GM18502 (cell line): ENCODE results near the gene MTG1.

Experiments used
- ATAC-seq: cut with Tn5 transposase; IDR thresholded peaks from one replicate; pipeline ENCODE4 v1.9.1; 2021; ENCODE audit warnings: mild to moderate bottlenecking; ENCODE audit not compliant: unreplicated experiment, poor library complexity

MTG1 gene

DNA sequence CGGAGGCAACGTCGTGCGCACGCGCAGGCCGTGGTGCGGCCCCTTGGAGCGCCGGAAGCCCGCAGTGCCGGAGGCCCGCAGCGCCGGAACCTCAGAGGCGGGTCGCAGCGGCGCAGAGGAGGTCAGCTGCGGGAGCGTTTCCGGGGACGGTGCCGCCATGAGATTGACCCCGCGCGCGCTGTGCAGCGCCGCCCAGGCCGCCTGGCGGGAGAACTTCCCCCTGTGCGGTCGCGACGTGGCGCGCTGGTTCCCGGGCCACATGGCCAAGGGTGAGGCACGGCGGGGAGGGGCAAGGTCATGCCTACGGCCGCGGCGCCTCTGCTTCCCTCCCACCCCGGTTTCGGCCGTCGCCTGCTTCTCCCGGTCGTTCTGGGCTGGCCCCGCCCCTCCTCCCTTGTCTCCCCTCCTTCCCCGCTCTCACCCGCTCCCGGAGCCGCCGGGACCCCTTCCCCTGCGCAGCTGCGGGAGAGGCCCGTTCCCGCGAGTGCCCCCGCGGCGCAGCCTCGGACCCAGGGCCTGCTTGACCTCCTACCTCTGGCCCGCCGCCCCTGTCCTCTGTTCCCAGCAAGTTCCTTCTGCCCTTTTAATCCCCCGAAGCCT, at the start of gene MTG1:
TSS of gene MTG1 (plus strand) at position 94 of the 600 bp plus-strand sequence. CDS start at position 158, 64 bp downstream.
- ATAC-seq, result peak; percentile 69

DNA sequence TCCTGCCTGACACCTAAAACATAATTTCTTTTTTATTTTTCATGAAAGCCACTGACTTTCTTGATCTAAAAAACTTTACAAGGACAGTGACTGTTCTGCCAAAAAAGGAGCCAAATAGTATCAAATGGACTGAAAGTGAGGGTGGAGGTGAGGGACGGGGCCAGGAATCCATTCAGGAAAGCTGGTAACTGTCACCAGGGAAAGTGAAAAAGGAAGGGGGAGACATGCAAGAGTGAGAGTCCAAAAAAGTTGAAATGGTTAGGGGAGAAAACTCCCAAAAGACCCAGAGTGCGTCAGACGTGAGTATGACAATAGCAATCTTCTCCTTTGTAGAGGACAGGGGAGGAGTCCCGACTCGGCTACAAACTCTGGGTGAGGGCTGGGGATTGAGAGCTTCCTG, 49.7 kb upstream of the MTG1 start:
- ATAC-seq, result no peak

- no peak for ATAC-seq
Measured at GRCh38 chr10:133346413-133346812, 47.5 kb upstream of the MTG1 start.

GRCh38 chr10:133347710-133348517, 46.0 kb upstream of the MTG1 start:
- ATAC-seq, result no peak

GRCh38 chr10:133349160-133349568, 44.8 kb upstream of the MTG1 start:
- ATAC-seq, result no peak

DNA sequence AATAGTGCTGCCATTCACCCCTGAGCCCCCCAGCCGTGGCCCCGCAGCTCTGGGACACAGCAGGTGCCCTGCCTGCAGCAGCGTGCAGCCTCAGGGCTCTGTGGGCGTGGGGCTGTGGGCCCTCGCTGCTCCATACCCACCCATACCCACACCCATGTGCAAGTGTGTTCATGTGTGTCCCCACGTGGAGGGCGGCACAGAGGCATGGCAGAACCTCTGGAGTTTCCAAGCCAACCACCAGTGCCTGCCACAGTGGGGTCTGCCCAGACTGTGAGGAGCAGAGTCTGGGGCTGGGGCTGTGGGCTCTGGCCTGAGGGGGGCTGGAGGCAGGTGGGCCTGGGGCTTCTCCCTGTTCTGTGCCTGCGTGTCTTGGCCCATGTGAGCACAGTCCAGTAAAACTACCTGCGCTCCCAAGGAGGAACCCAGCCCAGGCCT, 44.4 kb upstream of the MTG1 start:
- ATAC-seq, result no peak

DNA sequence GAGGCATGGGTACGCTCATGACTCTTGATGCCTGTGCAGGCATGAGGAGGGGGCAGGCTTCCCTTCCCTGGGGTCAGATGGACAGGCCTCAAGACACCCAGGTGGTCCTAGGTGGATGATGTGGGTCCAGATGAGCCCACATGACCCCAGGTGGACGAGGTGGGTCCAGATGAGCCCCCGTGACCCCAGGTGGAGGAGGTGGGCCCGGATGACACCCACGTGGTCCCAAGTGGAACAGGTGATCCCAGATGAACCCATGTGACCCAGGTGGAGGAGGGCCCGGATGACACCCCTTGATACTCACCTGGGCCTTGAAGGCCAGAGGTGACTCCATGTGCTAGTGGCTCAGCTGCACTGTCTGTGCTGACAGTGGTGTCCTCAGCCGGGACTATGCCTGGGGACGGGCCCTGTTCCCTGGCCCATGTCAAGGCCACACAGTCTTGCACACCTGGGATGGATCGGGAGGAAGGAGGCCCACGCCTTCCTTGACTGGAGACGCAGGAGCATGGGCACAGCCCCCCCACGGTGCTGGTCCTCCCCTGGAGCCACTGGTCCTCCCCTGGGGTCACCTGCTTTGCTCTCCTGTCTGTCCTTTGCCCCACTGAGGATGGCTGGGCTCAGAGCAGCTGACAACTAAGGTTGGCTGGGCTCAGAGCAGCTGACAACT, 43.5 kb upstream of the MTG1 start:
- no peak for ATAC-seq

DNA sequence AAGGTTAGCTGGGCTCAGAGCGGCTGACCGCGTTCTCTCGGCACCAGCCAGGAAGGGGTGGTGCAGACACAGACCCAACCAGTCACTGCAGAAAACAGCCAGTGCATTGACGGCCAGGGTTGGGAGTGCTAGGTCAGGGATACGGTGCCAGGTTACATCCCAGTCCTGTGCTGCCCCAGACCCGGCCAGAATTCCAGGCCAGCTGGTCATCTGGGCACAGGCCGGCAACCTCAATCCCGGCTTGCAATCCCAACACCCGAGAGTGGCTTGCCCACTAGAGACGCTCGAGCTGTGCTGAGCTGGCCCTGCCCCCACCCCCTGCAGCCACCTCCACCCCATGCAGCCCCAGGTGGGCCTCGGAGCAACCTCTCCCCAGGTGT, 43.0 kb upstream of the MTG1 start:
- no peak for ATAC-seq

DNA sequence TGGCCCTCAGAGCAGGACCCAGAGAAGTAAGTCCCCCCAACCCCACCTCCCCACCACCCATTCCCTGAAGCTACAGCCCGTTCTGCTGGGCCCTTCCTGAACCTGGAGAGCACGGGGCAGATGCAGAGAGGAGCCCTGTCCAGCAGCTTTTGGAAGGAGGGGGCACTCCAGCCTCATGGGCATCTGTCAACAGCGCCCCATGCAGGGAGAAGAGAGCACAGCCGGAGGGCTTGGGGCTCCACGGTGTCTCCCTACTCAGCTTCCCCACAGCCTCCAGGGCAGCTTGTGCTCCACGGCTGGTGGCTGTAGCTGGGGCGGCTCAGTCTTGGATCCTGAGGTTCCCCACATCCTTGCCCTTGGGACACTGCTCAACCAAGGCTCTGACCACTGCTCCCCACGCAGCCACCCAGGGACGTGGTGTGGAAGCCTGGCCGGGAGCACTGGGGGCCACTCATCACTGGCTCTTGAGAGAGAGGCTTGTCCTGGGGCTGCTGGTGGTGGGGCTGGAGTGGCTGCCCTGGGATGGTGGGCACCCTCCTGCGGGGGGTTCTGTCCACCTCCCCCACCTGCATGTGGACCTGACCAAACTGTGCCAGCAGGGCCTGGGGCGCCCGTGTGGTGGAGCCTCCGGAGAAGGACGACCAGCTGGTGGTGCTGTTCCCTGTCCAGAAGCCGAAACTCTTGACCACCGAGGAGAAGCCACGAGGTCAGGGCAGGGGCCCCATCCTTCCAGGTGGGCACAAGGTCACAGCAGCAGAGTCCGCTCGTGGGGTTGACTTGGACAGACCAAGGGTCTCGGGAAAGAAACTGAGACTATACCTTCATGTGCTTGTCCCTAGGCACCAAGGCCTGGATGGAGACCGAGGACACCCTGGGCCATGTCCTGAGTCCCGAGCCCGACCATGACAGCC, 42.3 kb upstream of the MTG1 start:
- ATAC-seq, result no peak

- no peak for ATAC-seq
Measured at GRCh38 chr10:133353202-133353959, 40.6 kb upstream of the MTG1 start.

- ATAC-seq, result no peak
Measured at GRCh38 chr10:133353988-133354605, 39.9 kb upstream of the MTG1 start.

- no peak for ATAC-seq
Measured at GRCh38 chr10:133354672-133355240, 39.2 kb upstream of the MTG1 start.

GRCh38 chr10:133355266-133355665, 38.7 kb upstream of the MTG1 start:
- no peak for ATAC-seq

DNA sequence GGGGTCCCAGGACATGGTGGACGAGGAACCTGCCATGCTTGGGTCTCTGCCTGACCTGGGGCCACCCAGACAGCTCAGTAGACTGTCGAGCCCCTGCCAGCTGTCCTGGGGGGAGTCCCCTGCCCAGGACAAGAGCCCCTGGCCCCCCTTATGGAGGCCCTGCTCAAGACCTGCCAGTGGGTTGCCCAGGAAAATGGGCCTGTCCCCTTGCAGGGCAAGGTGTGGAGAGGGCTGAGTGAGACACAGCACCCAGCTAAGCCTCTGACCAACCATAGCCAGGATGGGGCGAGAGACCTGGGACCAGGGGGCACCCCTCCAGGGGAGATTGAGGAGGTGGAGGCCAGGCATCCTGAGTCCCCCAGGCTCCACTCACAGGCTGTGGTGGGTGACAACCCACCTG, 38.0 kb upstream of the MTG1 start:
- ATAC-seq, result no peak

GRCh38 chr10:133356549-133357284, 37.2 kb upstream of the MTG1 start:
- no peak for ATAC-seq

DNA sequence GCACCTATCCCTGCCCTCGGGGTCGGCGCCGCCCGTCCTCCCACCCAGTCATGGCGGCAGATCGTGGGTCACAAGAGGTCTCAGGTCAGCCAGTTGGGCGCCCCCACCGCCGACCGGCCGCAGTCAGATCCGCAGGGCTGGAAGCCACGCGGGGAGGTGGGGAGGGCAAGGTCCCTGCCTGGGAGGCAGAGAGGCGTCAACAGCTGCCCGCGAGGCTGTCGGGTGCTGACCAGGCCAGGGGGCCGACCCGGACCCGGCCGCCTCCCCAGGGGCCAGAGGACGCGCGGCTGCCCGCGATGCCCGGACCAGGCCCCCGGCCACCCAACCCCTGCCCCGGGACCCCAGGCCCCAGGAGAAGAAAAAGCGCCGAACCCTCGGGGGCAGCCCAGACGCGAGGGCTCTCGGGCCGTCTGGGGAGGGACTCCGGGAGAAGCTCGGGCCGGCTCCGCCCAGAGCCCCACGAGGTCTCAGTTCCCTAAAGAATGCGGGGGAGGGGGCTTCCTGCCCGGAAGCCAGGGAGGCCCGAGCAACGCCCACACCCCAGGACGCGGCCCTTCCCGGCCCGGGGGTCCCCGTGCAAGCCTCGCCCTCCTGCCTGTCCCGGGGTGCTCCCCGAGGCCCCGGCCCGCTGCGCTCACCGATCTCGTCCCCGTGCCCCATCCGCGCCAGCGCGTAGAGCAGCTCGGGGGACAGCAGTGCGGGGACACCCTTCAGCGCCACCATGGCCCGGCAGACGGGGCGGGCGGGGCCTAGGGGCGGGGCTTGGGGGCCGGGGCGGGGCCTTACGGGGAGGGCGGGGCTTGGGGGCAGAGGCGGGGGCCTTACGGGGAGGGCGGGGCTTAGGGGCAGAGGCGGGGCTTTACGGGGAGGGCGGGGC, 36.4 kb upstream of the MTG1 start, which contains the start of gene FUOM:
TSS of gene FUOM (minus strand) at position 735 of the 877 bp plus-strand sequence. CDS start at position 723, 12 bp downstream.
- peak; percentile 75 for ATAC-seq
